ENCODE measurements around the gene SMARCA4.

- no peak for TF ChIP-seq JUNB (IDR thresholded peaks at IDR 0.05; ENCODE audit: unreplicated experiment)
- TF ChIP-seq, protein P1, sequence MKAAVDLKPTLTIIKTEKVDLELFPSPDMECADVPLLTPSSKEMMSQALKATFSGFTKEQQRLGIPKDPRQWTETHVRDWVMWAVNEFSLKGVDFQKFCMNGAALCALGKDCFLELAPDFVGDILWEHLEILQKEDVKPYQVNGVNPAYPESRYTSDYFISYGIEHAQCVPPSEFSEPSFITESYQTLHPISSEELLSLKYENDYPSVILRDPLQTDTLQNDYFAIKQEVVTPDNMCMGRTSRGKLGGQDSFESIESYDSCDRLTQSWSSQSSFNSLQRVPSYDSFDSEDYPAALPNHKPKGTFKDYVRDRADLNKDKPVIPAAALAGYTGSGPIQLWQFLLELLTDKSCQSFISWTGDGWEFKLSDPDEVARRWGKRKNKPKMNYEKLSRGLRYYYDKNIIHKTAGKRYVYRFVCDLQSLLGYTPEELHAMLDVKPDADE (IDR thresholded peaks at IDR 0.05): no peak
- TF ChIP-seq, protein P2, sequence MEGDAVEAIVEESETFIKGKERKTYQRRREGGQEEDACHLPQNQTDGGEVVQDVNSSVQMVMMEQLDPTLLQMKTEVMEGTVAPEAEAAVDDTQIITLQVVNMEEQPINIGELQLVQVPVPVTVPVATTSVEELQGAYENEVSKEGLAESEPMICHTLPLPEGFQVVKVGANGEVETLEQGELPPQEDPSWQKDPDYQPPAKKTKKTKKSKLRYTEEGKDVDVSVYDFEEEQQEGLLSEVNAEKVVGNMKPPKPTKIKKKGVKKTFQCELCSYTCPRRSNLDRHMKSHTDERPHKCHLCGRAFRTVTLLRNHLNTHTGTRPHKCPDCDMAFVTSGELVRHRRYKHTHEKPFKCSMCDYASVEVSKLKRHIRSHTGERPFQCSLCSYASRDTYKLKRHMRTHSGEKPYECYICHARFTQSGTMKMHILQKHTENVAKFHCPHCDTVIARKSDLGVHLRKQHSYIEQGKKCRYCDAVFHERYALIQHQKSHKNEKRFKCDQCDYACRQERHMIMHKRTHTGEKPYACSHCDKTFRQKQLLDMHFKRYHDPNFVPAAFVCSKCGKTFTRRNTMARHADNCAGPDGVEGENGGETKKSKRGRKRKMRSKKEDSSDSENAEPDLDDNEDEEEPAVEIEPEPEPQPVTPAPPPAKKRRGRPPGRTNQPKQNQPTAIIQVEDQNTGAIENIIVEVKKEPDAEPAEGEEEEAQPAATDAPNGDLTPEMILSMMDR (conservative IDR thresholded peaks at IDR 0.05; ENCODE audit: low read depth in 2 of 2): no peak
Observed at GRCh38 chr19:10963865-10964264, 3.0 kb downstream of the SMARCA4 start.

Measured in GM23338 (cell line).